Measurements from ENCODE around the gene FCER1A.

Gene FCER1A

DNA sequence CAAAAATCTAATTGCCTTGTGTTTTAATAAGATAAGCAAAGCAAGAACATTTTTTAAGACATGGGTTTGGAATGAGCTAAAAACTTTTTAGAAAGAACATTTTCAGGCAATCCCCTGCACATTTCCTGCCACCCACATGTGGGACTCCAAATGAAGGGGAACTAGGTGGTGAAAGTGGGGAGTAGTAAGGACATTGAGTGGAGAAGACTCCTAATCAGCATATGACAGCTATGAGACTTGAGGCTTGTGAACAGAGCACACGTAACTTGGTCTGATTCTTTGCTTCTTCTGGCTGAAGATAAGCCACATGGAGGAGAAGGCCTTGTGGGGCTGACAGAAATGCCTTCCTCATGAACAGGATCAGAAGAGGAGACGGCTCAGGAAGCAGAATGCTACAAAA lies 50.3 kb downstream of the FCER1A start:
- DNase-seq: no peak
